HG02642 (cell line): ENCODE data around the gene GAS7.
"Not testable (repeated sequence)": the region's sequence is repeated elsewhere in the genome, so short reads cannot be mapped to it uniquely, and the experiment has no call there.

Source experiments
- ATAC-seq: cut with Tn5 transposase; IDR thresholded peaks from one replicate; pipeline ENCODE4 v1.9.1; 2021; ENCODE audit warnings: mild to moderate bottlenecking; ENCODE audit not compliant: unreplicated experiment, poor library complexity

The GAS7 gene

GRCh38 chr17:9928601-9929333 lies 269.6 kb downstream of the GAS7 start:
- ATAC-seq: no peak

DNA sequence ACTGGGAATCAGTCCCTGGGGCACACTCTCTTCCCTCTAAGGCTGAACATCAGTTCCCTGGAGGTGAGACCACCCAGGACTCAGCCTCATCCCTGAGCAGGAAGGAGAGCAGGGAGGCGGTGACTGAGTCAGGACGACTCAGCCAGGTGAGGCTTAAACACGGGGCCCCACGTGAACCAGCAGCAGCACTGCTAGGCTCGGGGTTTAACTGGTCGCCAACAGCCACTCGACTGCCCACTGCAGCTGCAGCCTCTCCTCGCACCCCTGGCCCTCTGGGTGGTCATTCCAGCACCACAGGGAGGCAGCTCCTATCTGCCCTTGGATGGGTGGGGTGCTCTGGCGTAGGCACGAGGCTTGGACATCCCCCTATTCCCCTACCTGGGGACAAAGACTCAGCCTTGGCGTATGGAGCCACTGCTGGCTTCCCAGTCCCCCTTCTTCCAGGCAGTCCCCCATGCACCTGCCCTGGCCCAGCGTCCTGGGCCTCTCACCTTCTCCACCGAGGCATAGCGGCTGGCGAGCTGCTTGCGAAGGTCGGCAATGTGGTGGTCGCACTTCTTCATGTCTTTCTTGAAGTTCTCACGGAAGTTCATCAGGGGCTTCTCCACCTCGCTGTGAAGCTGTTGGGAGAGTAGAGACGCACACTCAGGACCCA lies 272.1 kb downstream of the GAS7 start:
- no peak for ATAC-seq

- no peak for ATAC-seq
Observed at GRCh38 chr17:9925457-9925856, 272.9 kb downstream of the GAS7 start.

DNA sequence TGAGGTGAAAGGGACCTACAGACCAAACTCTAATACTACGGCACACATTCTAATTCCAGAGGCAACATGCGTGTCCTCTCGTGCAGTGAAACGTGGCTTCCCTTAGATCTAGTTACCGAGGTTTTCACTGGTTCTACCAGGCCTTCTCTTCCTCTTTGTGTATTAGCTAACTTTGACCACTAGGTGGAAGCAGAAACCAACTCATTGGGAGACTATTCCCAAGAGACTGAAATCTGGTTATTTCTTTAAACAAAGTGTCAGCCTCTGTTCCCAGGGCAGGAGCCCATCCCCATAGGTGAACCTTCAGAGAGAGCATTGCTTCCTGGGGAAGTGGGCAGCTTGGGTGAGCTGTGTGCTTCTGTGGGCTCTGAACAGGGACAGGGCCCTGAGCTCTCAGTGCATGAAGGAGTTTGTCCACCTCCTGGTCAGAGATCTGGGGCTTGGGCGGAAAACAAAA lies 273.6 kb downstream of the GAS7 start:
- peak; percentile 77 for ATAC-seq

DNA sequence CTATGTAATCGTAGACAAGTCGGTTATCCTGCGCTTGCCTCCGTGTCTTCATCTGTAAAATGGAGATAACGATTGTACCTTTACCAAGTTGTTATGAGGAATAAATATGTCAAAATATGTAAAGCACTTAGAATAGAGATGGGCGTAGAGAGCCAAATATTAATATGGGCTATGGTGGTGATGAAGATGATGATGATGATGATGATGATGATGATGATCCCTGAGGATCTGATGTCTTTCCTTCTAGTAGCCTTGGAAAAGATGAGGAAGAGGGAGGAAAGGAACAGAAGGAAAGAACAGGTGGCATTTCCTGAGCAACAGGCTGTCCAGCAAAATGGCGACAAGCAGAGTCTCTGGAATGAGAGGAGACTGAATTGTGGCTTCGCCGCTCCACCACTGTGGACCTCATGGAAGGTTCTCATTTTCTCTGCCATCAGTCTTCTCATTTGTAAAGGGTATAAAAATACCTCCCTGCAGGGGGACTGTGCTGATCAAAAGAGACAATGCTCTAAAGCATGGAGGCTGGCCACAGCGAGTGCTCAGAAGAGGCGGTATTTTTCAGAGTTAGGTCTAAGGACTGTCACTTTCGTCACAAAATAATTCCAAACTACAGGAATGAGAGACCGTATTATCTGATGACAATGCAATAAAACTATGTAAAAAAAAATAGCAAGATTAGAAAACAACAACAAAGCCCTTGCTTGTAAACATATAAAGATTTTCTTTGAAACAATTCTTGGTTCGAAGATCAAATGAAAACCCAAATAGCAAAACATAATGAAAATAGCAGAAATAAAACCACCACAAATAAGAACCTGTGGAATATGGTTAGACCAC lies 276.2 kb downstream of the GAS7 start:
- ATAC-seq: no peak

DNA sequence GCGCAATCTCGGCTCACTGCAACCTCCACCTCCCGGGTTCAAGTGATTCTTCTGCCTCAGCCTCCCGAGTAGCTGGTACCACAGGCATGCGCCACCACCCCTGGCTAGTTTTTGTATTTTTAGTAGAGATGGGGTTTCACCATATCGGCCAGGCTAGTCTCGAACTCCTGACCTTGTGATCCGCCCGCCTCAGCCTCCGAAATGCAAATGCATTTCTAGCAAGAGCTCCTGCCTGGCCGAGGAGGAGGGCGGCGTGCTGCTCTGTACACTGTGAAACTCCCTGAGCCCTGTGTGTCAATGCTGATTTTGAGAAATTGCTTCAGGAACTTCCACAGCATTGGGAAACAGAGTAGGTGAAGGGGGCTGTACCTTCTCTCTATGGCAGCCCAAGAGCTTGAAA lies 277.2 kb downstream of the GAS7 start:
- ATAC-seq: not testable (repeated sequence)

GRCh38 chr17:9918804-9919352 lies 279.5 kb downstream of the GAS7 start:
- no peak for ATAC-seq

DNA sequence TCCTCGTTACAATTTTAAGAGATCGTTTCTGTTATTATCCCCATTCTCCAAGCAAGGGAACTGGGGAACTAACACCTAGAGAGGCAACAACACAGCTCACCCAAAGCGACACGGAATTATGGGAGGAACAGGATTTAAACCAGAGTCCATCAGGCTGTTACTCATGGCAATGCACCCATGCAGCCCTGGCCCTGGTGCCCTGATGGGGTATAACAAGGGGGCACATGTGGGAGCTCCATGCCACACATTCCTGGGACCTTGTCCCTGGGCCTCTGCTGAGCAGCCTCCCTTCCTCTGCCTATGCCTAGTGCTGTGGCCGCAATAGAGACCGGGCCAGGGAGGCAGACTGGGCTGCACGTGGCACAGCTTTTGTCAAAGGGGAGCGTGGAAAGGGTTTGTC lies 280.1 kb downstream of the GAS7 start:
- no peak for ATAC-seq

DNA sequence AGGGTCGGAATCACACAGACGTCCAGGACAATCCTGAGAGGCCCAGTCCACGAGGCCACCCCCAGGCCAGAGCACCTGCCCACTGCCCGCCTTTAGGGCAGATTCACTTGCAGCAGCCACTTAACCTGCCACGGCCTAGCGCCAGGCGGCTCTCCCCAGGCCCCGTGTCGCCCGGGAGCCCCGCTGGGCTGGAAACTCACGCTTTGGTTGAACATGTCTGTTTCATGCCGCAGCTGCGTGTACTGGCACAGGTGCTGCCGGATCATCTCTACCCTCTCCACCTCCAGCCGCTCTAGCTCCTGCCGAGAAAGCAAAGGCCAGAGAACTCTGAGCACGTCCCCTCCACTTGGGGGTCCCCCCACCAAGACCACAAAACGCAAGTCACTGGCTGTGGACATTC lies 280.6 kb downstream of the GAS7 start:
- ATAC-seq: no peak

DNA sequence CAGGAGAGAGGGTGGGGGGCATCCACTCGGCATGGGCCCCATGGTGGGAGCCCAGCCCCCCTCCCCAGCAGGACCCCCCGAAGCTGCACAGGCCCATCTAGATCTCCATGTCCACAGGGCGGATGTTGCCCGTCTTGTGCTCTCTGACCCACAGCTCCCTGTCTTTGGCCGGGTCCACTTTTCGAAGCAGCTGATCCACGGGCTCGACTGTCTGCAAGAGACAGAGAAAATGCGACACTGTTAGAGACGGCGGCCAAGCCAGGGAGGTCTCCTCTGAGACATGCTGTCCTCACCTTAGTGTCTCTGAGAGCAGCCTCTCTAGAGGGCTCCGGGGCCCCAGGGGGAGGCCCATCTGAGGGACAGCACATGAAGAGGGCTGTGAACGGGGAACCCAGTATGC lies 281.3 kb downstream of the GAS7 start:
- no peak for ATAC-seq

GRCh38 chr17:9916108-9916507 lies 282.3 kb downstream of the GAS7 start:
- ATAC-seq: no peak

DNA sequence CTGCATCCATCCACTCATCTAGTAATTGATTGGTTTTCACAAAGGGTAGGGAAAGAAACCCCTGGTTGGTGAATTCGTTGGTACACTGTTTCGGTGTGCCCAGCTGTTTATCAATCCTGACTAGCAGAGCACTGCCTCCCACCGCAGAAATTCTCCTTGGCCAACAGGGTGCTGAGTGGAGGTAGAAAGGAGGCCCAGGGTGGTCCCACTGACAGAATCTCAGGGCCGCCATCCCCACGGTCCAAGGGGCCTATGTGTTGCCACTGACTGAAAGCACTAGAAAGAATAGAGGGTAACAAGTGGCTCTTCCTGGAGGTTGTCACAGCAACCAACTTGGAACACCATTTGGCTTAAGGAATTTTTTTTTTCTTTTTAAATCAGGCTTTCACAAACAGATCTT lies 284.9 kb downstream of the GAS7 start:
- ATAC-seq: no peak

- ATAC-seq: no peak
Observed at GRCh38 chr17:9912121-9913099, 286.0 kb downstream of the GAS7 start.

GRCh38 chr17:9911089-9911488 lies 287.3 kb downstream of the GAS7 start:
- ATAC-seq: no peak

DNA sequence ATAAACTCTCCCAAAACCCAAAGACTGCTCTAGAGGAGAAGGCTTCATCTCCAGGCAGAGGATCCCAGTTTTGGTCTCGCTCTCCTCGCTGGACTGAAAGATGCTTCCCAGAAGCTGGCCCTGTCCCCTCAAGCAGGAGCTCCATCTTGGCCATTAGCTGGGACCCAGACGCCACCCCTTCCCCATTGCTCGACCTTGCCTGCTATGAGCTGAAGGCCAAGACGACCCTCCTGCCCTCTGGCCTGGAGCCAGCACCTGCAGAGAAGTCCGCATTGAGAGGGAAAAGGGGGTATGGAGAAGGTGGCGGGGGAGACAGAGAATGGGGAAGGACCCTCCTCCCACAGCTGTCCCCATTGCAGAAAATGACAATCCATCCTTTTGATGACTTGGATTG lies 289.8 kb downstream of the GAS7 start:
- ATAC-seq: no peak

DNA sequence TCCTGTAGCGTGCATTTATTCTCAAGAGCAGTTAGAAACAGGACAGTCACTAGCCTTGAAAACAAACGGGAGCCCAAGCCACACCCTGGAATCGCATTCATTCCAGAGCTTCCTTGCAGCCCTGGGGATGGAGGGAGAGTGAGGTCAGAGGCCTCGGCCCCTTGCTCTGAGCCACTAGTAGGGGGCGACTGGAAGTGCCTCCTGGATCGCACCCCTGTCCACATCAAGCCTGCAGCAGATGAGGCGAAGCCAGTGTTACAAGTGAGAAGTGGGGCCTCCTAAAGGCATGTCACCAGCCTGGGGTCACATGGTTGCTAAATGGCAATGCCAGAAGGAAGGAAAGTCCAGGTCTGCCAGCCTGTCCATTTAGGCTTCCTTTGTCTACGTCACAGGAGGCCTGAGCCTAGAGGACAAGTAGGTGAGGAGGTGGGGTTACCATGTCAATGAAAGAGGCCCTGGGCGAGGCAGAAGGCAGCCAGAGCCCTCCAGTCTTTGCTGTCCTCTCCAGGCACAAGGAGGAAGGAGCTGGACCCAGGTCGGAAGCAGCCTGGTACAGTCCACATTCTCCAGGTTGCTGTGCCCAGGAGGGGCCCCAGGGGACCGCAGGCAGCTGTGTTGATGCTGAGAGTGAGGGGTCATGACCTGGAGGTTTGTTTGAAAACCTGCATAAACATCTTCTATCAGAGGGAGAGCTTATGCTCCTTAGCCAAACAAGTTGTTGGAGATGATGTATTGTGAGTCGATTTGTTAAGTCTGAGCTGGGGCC lies 290.3 kb downstream of the GAS7 start:
- no peak for ATAC-seq

DNA sequence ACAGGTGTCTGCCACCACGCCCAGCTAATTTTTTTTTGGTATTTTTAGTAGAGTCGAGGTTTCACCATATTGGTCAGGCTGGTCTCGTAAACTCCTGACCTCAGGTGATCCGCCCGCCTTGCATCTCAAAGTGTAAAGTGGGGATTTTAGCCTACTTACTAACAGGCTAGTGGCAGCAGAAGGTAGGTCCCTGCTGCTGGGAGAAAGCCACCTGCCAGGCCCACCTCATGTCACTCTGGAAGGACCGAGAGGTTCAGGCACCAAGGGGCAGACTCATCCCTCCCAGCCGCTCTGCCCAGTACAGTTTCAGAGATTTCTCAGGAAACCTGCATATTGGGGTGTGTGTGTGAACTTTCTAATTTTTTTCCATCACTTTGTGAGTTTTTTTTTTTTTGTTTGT lies 291.3 kb downstream of the GAS7 start:
- ATAC-seq: no peak

GRCh38 chr17:9906616-9907015 lies 291.8 kb downstream of the GAS7 start:
- no peak for ATAC-seq

DNA sequence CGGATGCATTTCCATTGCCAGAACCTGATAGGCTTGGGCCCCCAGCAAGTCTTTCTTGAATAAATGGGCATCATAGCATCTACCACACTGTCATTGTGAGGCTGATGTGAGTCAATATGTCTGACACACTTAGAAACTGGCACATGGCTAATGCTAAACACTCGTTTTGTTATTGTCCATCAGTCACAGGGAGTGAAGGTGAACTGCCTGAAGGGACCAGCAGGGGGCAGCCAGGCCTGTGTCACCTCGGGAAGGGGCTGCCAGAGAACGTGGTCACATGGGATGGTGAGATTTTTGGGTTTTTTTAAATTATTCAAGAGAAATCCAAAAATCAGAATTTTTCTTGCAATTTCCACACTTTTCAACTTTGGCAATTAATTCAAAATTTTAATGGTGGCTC lies 292.5 kb downstream of the GAS7 start:
- no peak for ATAC-seq
